H1 (cell line): Measurements from ENCODE around the gene NR0B1. TPM values are rescaled to one million over a fixed set of nuclear protein-coding genes. Genes with fewer than 3 reads are reported as not detected.

Source experiments
- CTCF ChIA-PET: fragments of 300-600 bp; sonication (Branson Sonifier 250); formaldehyde crosslinking; loops from one replicate; lab custom pipeline; 2021; ENCODE audit not compliant: partially characterized antibody; lab: Charles Lee
- POLR2A ChIA-PET: fragments of 300-600 bp; sonication (Branson Sonifier 250); formaldehyde crosslinking; loops from one replicate; lab custom pipeline; 2021; ENCODE audit warnings: inconsistent platforms; ENCODE audit not compliant: partially characterized antibody; lab: Charles Lee
- DNase-seq, 2 experiments: peaks; one replicate each; pipeline versions ENCODE4 v3.0.0 to v3.0.0-alpha.2; 2010 to 2022; ENCODE audit warnings: low spot score in 2 of 2, low read depth in 1 of 2, mixed read lengths in 1 of 2
- FAIRE-seq: peaks from 2 replicates; lab custom pipeline; 2011; peaks lifted over from hg19 to GRCh38; lab: Jason Lieb, UNC
- H2AFZ ChIP-seq: 2 replicates; pipeline ENCODE4 v1.8.1; 2012; ENCODE audit warnings: low read length, inconsistent platforms
- H2AK5ac ChIP-seq: 2 replicates; pipeline ENCODE4 v1.6.1; 2013; ENCODE audit warnings: low read depth, low read length
- H2BK120ac ChIP-seq: replicated peaks from 2 replicates; pipeline ENCODE3; 2013; ENCODE audit warnings: low read depth, low read length, inconsistent platforms
- H2BK12ac ChIP-seq: 2 replicates; pipeline ENCODE4 v1.6.1; 2013; ENCODE audit warnings: low read depth, low read length
- H2BK15ac ChIP-seq: 2 replicates; pipeline ENCODE4 v1.6.1; 2013; ENCODE audit warnings: low read length
- H2BK20ac ChIP-seq: 2 replicates; pipeline ENCODE4 v1.6.1; 2013; ENCODE audit warnings: low read length
- H2BK5ac ChIP-seq: 2 replicates; pipeline ENCODE4 v1.6.1; 2013; ENCODE audit warnings: low read depth, low read length
- H3K14ac ChIP-seq: 2 replicates; pipeline ENCODE4 v1.6.1; 2013; ENCODE audit warnings: inconsistent platforms; ENCODE audit not compliant: insufficient read length
- H3K18ac ChIP-seq: 2 replicates; pipeline ENCODE4 v1.6.1; 2013; ENCODE audit warnings: low read length; ENCODE audit errors: extremely low read depth
- H3K23ac ChIP-seq: 2 replicates; pipeline ENCODE4 v1.6.1; 2013; ENCODE audit warnings: inconsistent platforms; ENCODE audit not compliant: insufficient read length
- H3K23me2 ChIP-seq: 2 replicates; pipeline ENCODE4 v1.6.1; 2013; ENCODE audit warnings: low read depth, low read length
- H3K27ac ChIP-seq: 2 replicates; pipeline ENCODE4 v1.6.1; 2011; ENCODE audit warnings: low read depth, low read length, inconsistent platforms
- H3K27me3 ChIP-seq, 4 experiments: replicated peaks in 1 of 4; 1 replicate in 1 of 4; 2 replicates in 3 of 4; pipeline versions ENCODE4 v1.6.1 to v1.8.1; 2011 to 2013; ENCODE audit warnings: low read length in 3 of 4, mild to moderate bottlenecking in 3 of 4, inconsistent platforms in 2 of 4, mixed read lengths in 2 of 4, moderate library complexity in 1 of 4; ENCODE audit not compliant: control insufficient read depth in 3 of 4, insufficient read depth in 3 of 4; ENCODE audit errors: extremely low read depth in 1 of 4
- H3K36me3 ChIP-seq, 4 experiments: 2 replicates each; pipeline versions ENCODE4 v1.6.1 to v1.8.1; 2011 to 2013; ENCODE audit warnings: mild to moderate bottlenecking in 4 of 4, low read length in 3 of 4, moderate library complexity in 2 of 4, control low read depth in 1 of 4, inconsistent platforms in 1 of 4; ENCODE audit not compliant: insufficient read depth in 4 of 4, control insufficient read depth in 2 of 4
- H3K4ac ChIP-seq: replicated peaks from 2 replicates; pipeline ENCODE3; 2013; ENCODE audit warnings: low read length, low read depth, mixed read lengths, inconsistent platforms; ENCODE audit not compliant: insufficient read length
- H3K4me1 ChIP-seq, 4 experiments: replicated peaks in 1 of 4; 1 replicate in 1 of 4; 2 replicates in 3 of 4; pipeline versions ENCODE4 v1.6.1 to v1.8.1; 2011 to 2013; ENCODE audit warnings: low read length in 3 of 4, inconsistent platforms in 2 of 4, mixed read lengths in 1 of 4; ENCODE audit not compliant: insufficient read depth in 4 of 4, control insufficient read depth in 3 of 4
- H3K4me2 ChIP-seq, 2 experiments: 2 replicates each; pipeline versions ENCODE4 v1.6.1 to v1.8.1; 2011 to 2013; ENCODE audit warnings: low read depth in 2 of 2, low read length in 2 of 2, control low read depth in 1 of 2, inconsistent platforms in 1 of 2, mild to moderate bottlenecking in 1 of 2; ENCODE audit not compliant: insufficient read depth in 1 of 2
- H3K4me3 ChIP-seq, 4 experiments: fragments of 200-600, 300-600 bp in 1 of 4; sonication (generic), shearing (Covaris generic), sonication (Bioruptor Twin) in 1 of 4; 2 replicates each; pipeline versions ENCODE4 v1.5.1 to v1.8.1; 2011 to 2016; ENCODE audit warnings: low read length in 4 of 4, low read depth in 3 of 4, control low read depth in 2 of 4, inconsistent platforms in 2 of 4, mild to moderate bottlenecking in 2 of 4, mixed read lengths in 1 of 4, moderate library complexity in 1 of 4; ENCODE audit not compliant: insufficient read depth in 2 of 4; ENCODE audit errors: extremely low read depth in 1 of 4
- H3K56ac ChIP-seq: replicated peaks from 2 replicates; pipeline ENCODE3; 2013; ENCODE audit warnings: low read depth, mild to moderate bottlenecking, mixed read lengths, low read length, inconsistent platforms; ENCODE audit not compliant: insufficient read length
- H3K79me1 ChIP-seq: 2 replicates; pipeline ENCODE4 v1.6.1; 2013; ENCODE audit warnings: low read depth, low read length, control low read depth
- H3K79me2 ChIP-seq, 2 experiments: 2 replicates each; pipeline versions ENCODE4 v1.6.1 to v1.8.1; 2012 to 2013; ENCODE audit warnings: low read length in 2 of 2, mild to moderate bottlenecking in 2 of 2, inconsistent platforms in 1 of 2; ENCODE audit not compliant: insufficient read depth in 2 of 2, control insufficient read depth in 1 of 2
- H3K9ac ChIP-seq, 4 experiments: replicated peaks in 1 of 4; 1 replicate in 1 of 4; 2 replicates in 3 of 4; pipeline versions ENCODE4 v1.6.1 to v1.8.1; 2011 to 2013; ENCODE audit warnings: low read depth in 3 of 4, low read length in 3 of 4, control low read depth in 2 of 4, mild to moderate bottlenecking in 2 of 4, moderate library complexity in 2 of 4, inconsistent platforms in 1 of 4; ENCODE audit errors: extremely low read depth in 1 of 4
- H3K9me3 ChIP-seq, 2 experiments: 2 replicates each; pipeline versions ENCODE4 v1.6.1 to v1.8.1; 2012 to 2013; ENCODE audit warnings: mild to moderate bottlenecking in 2 of 2, moderate library complexity in 2 of 2, control low read depth in 1 of 2, inconsistent platforms in 1 of 2, low read depth in 1 of 2, low read length in 1 of 2, mixed read lengths in 1 of 2; ENCODE audit not compliant: insufficient read depth in 2 of 2
- H4K20me1 ChIP-seq, 2 experiments: replicated peaks in 1 of 2; 2 replicates each; pipeline versions ENCODE3 to v1.8.1; 2011 to 2013; ENCODE audit warnings: inconsistent platforms in 2 of 2, low read length in 2 of 2, mild to moderate bottlenecking in 1 of 2; ENCODE audit not compliant: insufficient read depth in 2 of 2, control insufficient read depth in 1 of 2
- H4K5ac ChIP-seq: 2 replicates; pipeline ENCODE4 v1.6.1; 2013; ENCODE audit warnings: low read length, low read depth, mixed read lengths, inconsistent platforms; ENCODE audit not compliant: insufficient read length
- H4K8ac ChIP-seq: 2 replicates; pipeline ENCODE4 v1.8.0; 2013; ENCODE audit warnings: mild to moderate bottlenecking, moderate library complexity, low read length, inconsistent platforms; ENCODE audit not compliant: insufficient read depth; ENCODE audit errors: extremely low read depth
- H4K91ac ChIP-seq: replicated peaks from 2 replicates; pipeline ENCODE3; 2013; ENCODE audit warnings: low read length, mixed read lengths, inconsistent platforms; ENCODE audit not compliant: insufficient read length
- CBX8 ChIP-seq: fragments of 300-800, 300-1000 bp; sonication (generic); IDR thresholded peaks from 2 replicates; pipeline ENCODE4 v1.7.1; 2016; ENCODE audit warnings: low read depth, low read length, borderline replicate concordance
- CHD1 ChIP-seq: IDR thresholded peaks from 2 replicates; pipeline ENCODE4 v1.6.1; 2012; ENCODE audit warnings: low read depth, low read length, improper control_type of control experiment
- CHD2 ChIP-seq: IDR thresholded peaks from 2 replicates; pipeline ENCODE4 v1.6.1; 2012; ENCODE audit warnings: low read length, improper control_type of control experiment
- EGR1 ChIP-seq: IDR thresholded peaks from 2 replicates; pipeline ENCODE4 v1.6.1; 2011; ENCODE audit warnings: low read depth, low read length, borderline replicate concordance
- JUN ChIP-seq: IDR thresholded peaks from 2 replicates; pipeline ENCODE4 v1.6.1; 2011; ENCODE audit warnings: low read depth, mild to moderate bottlenecking, improper control_type of control experiment, low read length
- MAFK ChIP-seq: IDR thresholded peaks from 2 replicates; pipeline ENCODE4 v1.6.1; 2012; ENCODE audit warnings: low read depth, mild to moderate bottlenecking, improper control_type of control experiment, low read length
- NRF1 ChIP-seq: IDR thresholded peaks from 2 replicates; pipeline ENCODE4 v1.6.1; 2011; ENCODE audit warnings: mild to moderate bottlenecking, low read depth, low read length, improper control_type of control experiment
- RFX5 ChIP-seq: IDR thresholded peaks from 2 replicates; pipeline ENCODE4 v1.6.1; 2011; ENCODE audit warnings: low read depth, low read length, improper control_type of control experiment, borderline replicate concordance
- SAP30 ChIP-seq: fragments of 300-600 bp; sonication (generic); IDR thresholded peaks from 2 replicates; pipeline ENCODE4 v1.7.1; 2012; ENCODE audit warnings: low read length, moderate library complexity, mild to moderate bottlenecking, inconsistent platforms; ENCODE audit not compliant: insufficient read depth, insufficient replicate concordance
- SIN3A ChIP-seq, 2 experiments: IDR thresholded peaks in 1 of 2; conservative IDR thresholded peaks in 1 of 2; 2 replicates each; pipeline ENCODE4 v1.6.1; 2011 to 2012; ENCODE audit warnings: low read length in 2 of 2, improper control_type of control experiment in 1 of 2, low read depth in 1 of 2, mild to moderate bottlenecking in 1 of 2
- SIX5 ChIP-seq: IDR thresholded peaks from 2 replicates; pipeline ENCODE4 v1.6.1; 2011; ENCODE audit warnings: mild to moderate bottlenecking, low read depth, low read length
- TAF7 ChIP-seq: optimal IDR thresholded peaks from 2 replicates; pipeline ENCODE3; 2011; ENCODE audit warnings: low read depth, mild to moderate bottlenecking, inconsistent platforms, low read length, moderate library complexity, borderline replicate concordance
- TEAD4 ChIP-seq: IDR thresholded peaks from 2 replicates; pipeline ENCODE4 v1.6.1; 2012; ENCODE audit warnings: low read depth, low read length, inconsistent platforms, mixed read lengths
- WGBS, 2 experiments: shearing (Covaris generic) in 1 of 2; methylation state at CpG; one replicate each; pipeline versions ENCODE4 v1.1.6 to v1.1.7; 2013 to 2015; ENCODE audit warnings: low lambda C conversion rate in 2 of 2, mixed read lengths in 2 of 2, inconsistent platforms in 1 of 2, low coverage in 1 of 2, missing lambda C conversion rate in 1 of 2; ENCODE audit not compliant: insufficient replicate concordance in 2 of 2, insufficient coverage in 1 of 2, insufficient read length in 1 of 2; ENCODE audit errors: extremely low coverage in 1 of 2, missing lambda C conversion rate in 1 of 2; 5-methylcytosine and 5-hydroxymethylcytosine counted together
- polyA plus RNA-seq, 7 experiments: library from polyadenylated mRNA; depleted of rRNA in 3 of 7; stranded (reverse) in 5 of 7; unstranded in 2 of 7; fragments of >200 nt in 5 of 7; fragments of 200-250 nt in 2 of 7; gene quantifications; 1 replicate in 5 of 7; 2 replicates in 1 of 7; 4 replicates in 1 of 7; pipeline versions ENCODE4 v1.2.1 to v1.2.3, GENCODE V29; 2011 to 2013; ENCODE audit warnings: missing spikeins in 2 of 7, mixed read lengths in 2 of 7
- total RNA-seq: library from RNA; stranded (reverse); fragmentation: NEBNext Ultra II Directional; extraction: Animal tissue kit (Norgen Biotek cat#: 25700); gene quantifications from 2 replicates; pipeline ENCODE4 v1.2.1, GENCODE V29; 2021

NR0B1 gene
- total and polyA plus RNA-seq, 2 of the 8 experiments (the other 6 are each of a cell fraction or from before 2014, with no cell fraction given) = 0.24 to 0.26 TPM

DNA sequence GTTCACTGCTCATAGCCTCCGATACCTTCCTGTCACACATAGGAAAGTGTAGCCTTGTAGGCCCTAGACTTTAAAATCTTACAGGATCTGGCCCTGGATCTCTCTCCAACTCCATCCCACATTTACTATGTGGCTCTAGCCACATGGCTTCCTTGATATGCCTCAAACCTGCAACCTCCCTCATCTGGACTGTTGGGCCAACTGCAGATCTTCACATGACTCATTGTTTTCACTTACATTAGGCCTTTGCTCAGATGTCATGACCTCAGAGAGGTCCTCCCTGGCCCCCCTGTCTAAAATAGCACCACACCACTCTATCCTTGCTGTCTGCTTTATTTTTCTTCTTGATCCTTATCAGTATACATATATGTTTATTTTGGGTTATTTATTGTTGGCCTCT, 8.1 kb upstream of the NR0B1 start:
- Histone ChIP-seq H3K4me1 (no peaks in the 10 kb centered on the region), H3K23ac (no peak overlapping the region), H3K79me1 (no peaks in the 10 kb centered on the region), H2BK5ac (no peak overlapping the region), H3K9me3 (no peaks in the 10 kb centered on the region), H2AFZ (no peak overlapping the region), H3K27me3 (no peaks in the 10 kb centered on the region), H2AK5ac (no peak overlapping the region), H3K36me3 (no peaks in the 10 kb centered on the region), H3K79me2 (no peaks in the 10 kb centered on the region), H3K4me2 (no peak overlapping the region), H3K27ac (no peak overlapping the region), H2BK120ac (no peak overlapping the region), H3K14ac (no peak overlapping the region), H3K4ac (no peak overlapping the region), H2BK20ac (no peak overlapping the region), H2BK12ac (no peak overlapping the region), H3K56ac (no peak overlapping the region), H4K91ac (no peak overlapping the region), H3K9ac (no peak overlapping the region), H4K20me1 (no peaks in the 10 kb centered on the region), H4K8ac (no peak overlapping the region), H4K5ac (no peak overlapping the region), H2BK15ac (no peak overlapping the region), H3K4me3 (no peak overlapping the region), H3K23me2 (no peaks in the 10 kb centered on the region), H3K18ac (no peak overlapping the region)
- DNase-seq (no peak), FAIRE-seq (no peak)
- ChIA-PET POLR2A (no interaction called here), CTCF (no interaction called here)
- 67% methylated on average over 1 of the region's 1 CpG; no CpG with 5 or more reads in 1 of the 2 experiments for WGBS, 2 experiments
- TF ChIP-seq SAP30 (no peak), RFX5 (no peak), CHD1 (no peak), SIN3A (conservative IDR thresholded peaks at IDR 0.05 in 1 of 2, IDR thresholded peaks at IDR 0.05 in 1 of 2; ENCODE audit: low read depth in 1 of 2, low read length in 2 of 2) (no peak), NRF1 (no peak), CHD2 (no peak), TAF7 (no peak), SIX5 (no peak), TEAD4 (no peak), MAFK (no peak), JUN (no peak), EGR1 (no peak), CBX8 (no peak)
